ENCODE measurements around the gene PPP1R15A.
"Not testable (repeated sequence)": the region's sequence is repeated elsewhere in the genome, so short reads cannot be mapped to it uniquely, and the experiment has no call there.

PPP1R15A gene

DNA sequence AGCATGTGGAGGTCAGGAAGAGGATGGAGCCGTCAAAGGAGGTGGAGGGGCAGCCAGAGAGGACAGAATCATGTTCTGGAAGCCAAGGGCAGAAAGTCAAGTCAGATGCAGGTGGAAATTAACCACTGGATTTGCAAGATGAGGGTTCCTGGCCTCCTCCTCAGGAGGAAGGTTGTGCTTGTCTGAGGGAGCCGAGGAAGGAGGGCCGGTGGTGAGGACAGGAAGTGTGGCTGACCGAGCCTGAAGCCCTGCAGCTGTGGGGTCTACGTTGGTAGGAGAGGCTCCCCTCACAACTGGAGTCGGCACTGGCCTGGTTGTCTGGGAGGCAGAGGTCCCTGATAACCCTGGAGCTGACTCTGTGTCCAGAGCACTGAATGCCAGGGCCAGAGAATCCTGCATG, 45.9 kb downstream of the PPP1R15A start:
- no peak for DNase-seq

GRCh38 chr19:48918801-48919247, 46.6 kb downstream of the PPP1R15A start:
- no peak for DNase-seq

DNA sequence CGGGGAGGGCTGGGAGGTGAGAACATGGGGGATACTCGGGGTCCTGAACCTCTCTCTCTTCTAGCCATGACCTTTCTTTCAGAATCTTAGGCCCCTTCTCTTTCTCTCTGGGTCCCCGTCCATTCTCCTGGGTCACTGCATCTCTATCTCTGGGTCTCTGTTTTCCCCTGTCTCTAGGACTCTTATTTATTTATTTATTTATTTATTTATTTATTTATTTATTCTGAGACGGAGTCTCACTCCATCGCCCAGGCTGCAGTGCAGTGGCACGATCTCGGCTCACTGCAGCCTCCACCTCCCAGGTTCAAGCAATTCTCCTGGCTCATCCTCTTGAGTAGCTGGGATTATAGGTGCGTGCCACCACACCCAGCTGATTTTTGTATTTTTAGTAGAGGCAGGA, 47.0 kb downstream of the PPP1R15A start:
- DNase-seq, result not testable (repeated sequence)

GRCh38 chr19:48920949-48921348, 48.7 kb downstream of the PPP1R15A start:
- DNase-seq, result no peak

DNA sequence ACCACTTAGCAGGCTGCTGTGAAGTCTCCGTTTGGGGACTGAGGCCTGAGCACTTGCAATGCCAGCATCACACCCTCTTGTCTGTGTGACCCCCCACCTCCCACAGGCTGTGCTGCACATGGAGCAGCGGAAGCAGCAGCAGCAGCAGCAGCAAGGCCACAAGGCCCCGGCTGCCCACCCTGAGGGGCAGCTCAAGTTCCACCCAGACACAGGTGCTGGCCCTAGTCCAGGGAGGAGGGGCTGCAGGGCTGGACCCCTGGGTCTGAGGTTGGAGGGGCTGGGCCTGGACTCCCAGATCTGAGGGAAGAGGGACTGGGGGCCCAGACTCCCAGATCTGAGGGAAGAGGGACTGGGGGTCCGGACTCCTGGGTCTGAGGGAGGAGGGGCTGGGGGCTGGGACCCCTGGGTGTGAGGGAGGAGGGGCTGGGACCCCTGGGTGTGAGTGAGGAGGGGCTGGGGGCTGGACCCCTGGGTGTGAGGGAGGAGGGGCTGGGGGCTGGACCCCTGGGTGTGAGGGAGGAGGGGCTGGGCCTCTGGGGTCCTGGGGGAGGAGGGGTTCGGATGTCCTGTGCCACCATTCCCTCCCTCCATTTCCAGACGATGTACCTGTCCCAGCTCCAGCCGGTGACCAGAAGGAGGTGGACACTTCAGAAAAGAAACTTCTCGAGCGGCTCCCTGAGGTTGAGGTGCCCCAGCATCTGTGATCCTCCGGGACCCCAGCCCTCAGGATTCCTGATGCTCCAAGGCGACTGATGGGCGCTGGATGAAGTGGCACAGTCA, 49.7 kb downstream of the PPP1R15A start:
- DNase-seq, result no peak

DNA sequence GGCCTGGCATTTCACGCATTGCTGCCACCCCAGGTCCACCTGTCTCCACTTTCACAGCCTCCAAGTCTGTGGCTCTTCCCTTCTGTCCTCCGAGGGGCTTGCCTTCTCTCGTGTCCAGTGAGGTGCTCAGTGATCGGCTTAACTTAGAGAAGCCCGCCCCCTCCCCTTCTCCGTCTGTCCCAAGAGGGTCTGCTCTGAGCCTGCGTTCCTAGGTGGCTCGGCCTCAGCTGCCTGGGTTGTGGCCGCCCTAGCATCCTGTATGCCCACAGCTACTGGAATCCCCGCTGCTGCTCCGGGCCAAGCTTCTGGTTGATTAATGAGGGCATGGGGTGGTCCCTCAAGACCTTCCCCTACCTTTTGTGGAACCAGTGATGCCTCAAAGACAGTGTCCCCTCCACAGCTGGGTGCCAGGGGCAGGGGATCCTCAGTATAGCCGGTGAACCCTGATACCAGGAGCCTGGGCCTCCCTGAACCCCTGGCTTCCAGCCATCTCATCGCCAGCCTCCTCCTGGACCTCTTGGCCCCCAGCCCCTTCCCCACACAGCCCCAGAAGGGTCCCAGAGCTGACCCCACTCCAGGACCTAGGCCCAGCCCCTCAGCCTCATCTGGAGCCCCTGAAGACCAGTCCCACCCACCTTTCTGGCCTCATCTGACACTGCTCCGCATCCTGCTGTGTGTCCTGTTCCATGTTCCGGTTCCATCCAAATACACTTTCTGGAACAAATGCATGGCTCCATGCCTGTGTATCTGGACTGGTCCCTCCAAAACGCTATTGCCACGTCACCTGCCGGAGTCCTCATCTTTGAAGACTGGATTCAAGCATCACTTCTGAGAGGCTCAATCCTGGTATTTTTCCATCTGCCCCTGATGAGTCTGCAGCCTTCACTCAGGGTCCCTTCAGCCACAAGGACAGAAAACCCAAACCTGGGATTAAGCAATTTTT, 50.6 kb downstream of the PPP1R15A start:
- no peak for DNase-seq

- DNase-seq, result no peak
These were observed 53.1 kb downstream of the PPP1R15A start for GRCh38 chr19:48925240-48925843.
